IMR-90 (cell line): ENCODE results near the gene ATMIN. TPM values are rescaled to one million over a fixed set of nuclear protein-coding genes. Genes with fewer than 3 reads are reported as not detected.

Source experiments
- ATAC-seq: fragments of 200-7000 bp; cut with Tn5 transposase; 2 replicates; pipeline ENCODE4 v1.9.1; 2020; ENCODE audit warnings: low read depth, mild to moderate bottlenecking, moderate library complexity
- BruUV-seq: library from RNA; stranded (reverse); fragments of 400-500 nt; replicated peaks from 2 replicates; lab custom pipeline; 2021; lab: Mats Ljungman, UMichigan
- CTCF ChIA-PET: fragments of 300-600 bp; formaldehyde crosslinking; extraction: SDS; loops from one replicate; lab custom pipeline; 2021; ENCODE audit warnings: antibody characterized with exemption; lab: Yijun Ruan, JAX
- POLR2A ChIA-PET: fragments of 300-600 bp; sonication (Branson Sonifier 250); formaldehyde crosslinking; loops from one replicate; lab custom pipeline; 2022; ENCODE audit warnings: antibody characterized with exemption; ENCODE audit not compliant: unreplicated experiment; lab: Charles Lee
- DNase-seq: peaks from one replicate; pipeline ENCODE4 v3.0.0; 2013
- H2AFZ ChIP-seq: replicated peaks from 2 replicates; pipeline ENCODE3; 2013; ENCODE audit warnings: low read length, mild to moderate bottlenecking; ENCODE audit not compliant: poor library complexity
- H2AK5ac ChIP-seq: 2 replicates; pipeline ENCODE4 v1.6.1; 2013; ENCODE audit warnings: low read depth, low read length, inconsistent platforms
- H2AK9ac ChIP-seq: replicated peaks from 2 replicates; pipeline ENCODE3; 2013; ENCODE audit warnings: mild to moderate bottlenecking, low read depth, low read length, moderate library complexity; ENCODE audit not compliant: poor library complexity
- H2BK120ac ChIP-seq: 2 replicates; pipeline ENCODE4 v1.6.1; 2013; ENCODE audit warnings: low read depth, low read length, inconsistent platforms
- H2BK15ac ChIP-seq: 3 replicates; pipeline ENCODE4 v1.6.1; 2013; ENCODE audit warnings: low read depth, low read length, inconsistent platforms
- H2BK20ac ChIP-seq: 2 replicates; pipeline ENCODE4 v1.6.1; 2013; ENCODE audit warnings: low read depth, mild to moderate bottlenecking, inconsistent platforms, low read length, moderate library complexity
- H2BK5ac ChIP-seq: 2 replicates; pipeline ENCODE4 v1.6.1; 2013; ENCODE audit warnings: mild to moderate bottlenecking, low read depth, low read length, inconsistent platforms; ENCODE audit not compliant: poor library complexity, severe bottlenecking
- H3K14ac ChIP-seq: replicated peaks from 2 replicates; pipeline ENCODE4 v1.6.1; 2013; ENCODE audit warnings: low read depth, low read length, inconsistent platforms
- H3K18ac ChIP-seq: 2 replicates; pipeline ENCODE4 v1.6.1; 2013; ENCODE audit warnings: low read depth, low read length, control low read depth
- H3K23ac ChIP-seq: 2 replicates; pipeline ENCODE4 v1.6.1; 2013; ENCODE audit warnings: low read depth, low read length, inconsistent platforms
- H3K27ac ChIP-seq: 2 replicates; pipeline ENCODE4 v1.5.1; 2013; ENCODE audit warnings: mild to moderate bottlenecking, control low read depth, low read length; ENCODE audit not compliant: insufficient read depth
- H3K27me3 ChIP-seq: 2 replicates; pipeline ENCODE4 v1.6.1; 2013; ENCODE audit warnings: low read length; ENCODE audit not compliant: control insufficient read depth, insufficient read depth
- H3K36me3 ChIP-seq: 2 replicates; pipeline ENCODE4 v1.6.1; 2013; ENCODE audit warnings: low read length, mixed read lengths; ENCODE audit not compliant: control insufficient read depth, insufficient read depth
- H3K4ac ChIP-seq: 2 replicates; pipeline ENCODE4 v1.6.1; 2013; ENCODE audit warnings: low read depth, low read length, inconsistent platforms
- H3K4me1 ChIP-seq: 2 replicates; pipeline ENCODE4 v1.6.1; 2013; ENCODE audit warnings: low read length, mixed read lengths; ENCODE audit not compliant: control insufficient read depth, insufficient read depth
- H3K4me2 ChIP-seq: 2 replicates; pipeline ENCODE4 v1.6.1; 2013; ENCODE audit warnings: low read depth, mild to moderate bottlenecking, control low read depth, low read length, moderate library complexity
- H3K4me3 ChIP-seq: 2 replicates; pipeline ENCODE4 v1.5.1; 2013; ENCODE audit warnings: low read depth, mild to moderate bottlenecking, control low read depth, low read length, moderate library complexity; ENCODE audit not compliant: insufficient read depth
- H3K56ac ChIP-seq: 2 replicates; pipeline ENCODE4 v1.6.1; 2013; ENCODE audit warnings: low read length, inconsistent platforms; ENCODE audit not compliant: insufficient read depth; ENCODE audit errors: extremely low read depth
- H3K79me1 ChIP-seq, 2 experiments: 2 replicates each; pipeline ENCODE4 v1.6.1; 2013; ENCODE audit warnings: low read length in 2 of 2, inconsistent platforms in 1 of 2, low read depth in 1 of 2
- H3K9ac ChIP-seq: 2 replicates; pipeline ENCODE4 v1.6.1; 2013; ENCODE audit warnings: low read depth, low read length, control low read depth
- H3K9me1 ChIP-seq: 2 replicates; pipeline ENCODE4 v1.6.1; 2013; ENCODE audit warnings: low read length, inconsistent platforms; ENCODE audit not compliant: insufficient read depth
- H3K9me3 ChIP-seq: 2 replicates; pipeline ENCODE4 v1.6.1; 2013; ENCODE audit warnings: low read length; ENCODE audit not compliant: control insufficient read depth, insufficient read depth
- H4K20me1 ChIP-seq: 2 replicates; pipeline ENCODE4 v1.6.1; 2013; ENCODE audit warnings: low read length, inconsistent platforms; ENCODE audit not compliant: insufficient read depth
- H4K5ac ChIP-seq: 2 replicates; pipeline ENCODE4 v1.6.1; 2013; ENCODE audit warnings: mild to moderate bottlenecking, low read depth, low read length, control low read depth
- H4K8ac ChIP-seq, 2 experiments: 2 replicates each; pipeline ENCODE4 v1.6.1; 2013; ENCODE audit warnings: low read depth in 2 of 2, low read length in 2 of 2, control low read depth in 1 of 2, inconsistent platforms in 1 of 2
- H4K91ac ChIP-seq: 2 replicates; pipeline ENCODE4 v1.6.1; 2013; ENCODE audit warnings: low read depth, low read length, inconsistent platforms; ENCODE audit not compliant: insufficient read depth
- BHLHE40 ChIP-seq: fragments of 150-350 bp; IDR thresholded peaks from 2 replicates; pipeline ENCODE4 v1.6.1; 2016; ENCODE audit warnings: mild to moderate bottlenecking, low read depth, low read length
- CEBPB ChIP-seq: IDR thresholded peaks from 2 replicates; pipeline ENCODE4 v1.6.1; 2012; ENCODE audit warnings: low read depth, low read length, improper control_type of control experiment
- CHD1 ChIP-seq: IDR thresholded peaks from 2 replicates; pipeline ENCODE4 v1.6.1; 2012; ENCODE audit warnings: low read depth, low read length, improper control_type of control experiment
- CTCF ChIP-seq: conservative IDR thresholded peaks from 2 replicates; pipeline ENCODE4 v1.5.1; 2012; ENCODE audit warnings: mild to moderate bottlenecking, low read depth, low read length, improper control_type of control experiment
- ELK1 ChIP-seq: fragments of 150-350 bp; IDR thresholded peaks from 2 replicates; pipeline ENCODE4 v1.6.1; 2016; ENCODE audit warnings: low read depth, mild to moderate bottlenecking, low read length, moderate library complexity, borderline replicate concordance
- FOS ChIP-seq: fragments of 150-350 bp; IDR thresholded peaks from 2 replicates; pipeline ENCODE4 v1.6.1; 2016; ENCODE audit warnings: low read depth, low read length
- MAFK ChIP-seq: IDR thresholded peaks from 2 replicates; pipeline ENCODE4 v1.6.1; 2012; ENCODE audit warnings: low read depth, low read length, improper control_type of control experiment
- MAZ ChIP-seq: IDR thresholded peaks from 2 replicates; pipeline ENCODE4 v1.6.1; 2012; ENCODE audit warnings: low read depth, mild to moderate bottlenecking, low read length, improper control_type of control experiment, moderate library complexity, borderline replicate concordance
- MXI1 ChIP-seq: IDR thresholded peaks from 2 replicates; pipeline ENCODE4 v1.6.1; 2012; ENCODE audit warnings: low read depth, mild to moderate bottlenecking, low read length, moderate library complexity, borderline replicate concordance
- NFE2L2 ChIP-seq: fragments of 150-350 bp; IDR thresholded peaks from 2 replicates; pipeline ENCODE4 v1.6.1; 2016; ENCODE audit warnings: low read depth, mild to moderate bottlenecking, low read length
- POLR2A ChIP-seq: IDR thresholded peaks from 2 replicates; pipeline ENCODE4 v1.6.1; 2012; ENCODE audit warnings: mild to moderate bottlenecking, low read depth, low read length
- RAD21 ChIP-seq: IDR thresholded peaks from 2 replicates; pipeline ENCODE4 v1.6.1; 2012; ENCODE audit warnings: low read length, improper control_type of control experiment
- RCOR1 ChIP-seq: IDR thresholded peaks from 2 replicates; pipeline ENCODE4 v1.6.1; 2012; ENCODE audit warnings: mild to moderate bottlenecking, low read length, improper control_type of control experiment; ENCODE audit not compliant: insufficient replicate concordance
- SMC3 ChIP-seq: fragments of 150-350 bp; IDR thresholded peaks from 2 replicates; pipeline ENCODE4 v1.6.1; 2016; ENCODE audit warnings: low read depth, mild to moderate bottlenecking, antibody characterized with exemption, low read length, moderate library complexity
- USF2 ChIP-seq: fragments of 150-350 bp; IDR thresholded peaks from 2 replicates; pipeline ENCODE4 v1.6.1; 2017; ENCODE audit warnings: mild to moderate bottlenecking, antibody characterized with exemption, low read length, low read depth
- WGBS, 2 experiments: methylation state at CpG; one replicate each; pipeline versions ENCODE4 v1.1.5 to v1.1.7; 2013; ENCODE audit warnings: missing lambda C conversion rate in 2 of 2; ENCODE audit not compliant: insufficient read length in 1 of 2; ENCODE audit errors: extremely low coverage in 2 of 2; 5-methylcytosine and 5-hydroxymethylcytosine counted together
- dilution Hi-C: fragments of 300-500 bp; cut with HindIII; formaldehyde crosslinking; loops from one replicate; pipeline ENCODE4 v1.14.3; 2018; ENCODE audit warnings: low sequenced_read_pairs; ENCODE audit not compliant: unreplicated experiment
- in situ Hi-C: fragments of 300-500 bp; cut with MboI; formaldehyde crosslinking; loops from 3 replicates; pipeline ENCODE4 v1.14.3; 2019; ENCODE audit warnings: low sequenced_read_pairs, inconsistent platforms, mixed read lengths
- intact Hi-C: fragments of 100-400 bp; cut with micrococcal nuclease; formaldehyde crosslinking; loops from 2 replicates; pipeline ENCODE4 v1.10.0; 2022
- polyA plus RNA-seq, 3 experiments: library from polyadenylated mRNA; depleted of rRNA; stranded (reverse); fragments of >200 nt; gene quantifications; 2 replicates each; pipeline ENCODE4 v1.2.3, GENCODE V29; 2012; ENCODE audit warnings: low replicate concordance in 1 of 3
- total RNA-seq: library from RNA; depleted of rRNA; stranded (reverse); fragments of >200 nt; gene quantifications from 2 replicates; pipeline ENCODE4 v1.2.3, GENCODE V29; 2012

The ATMIN gene
- total and polyA plus RNA-seq, 2 of the 4 experiments (the other 2 are of a cell fraction), result 15.8 to 45.9 TPM

GRCh38 chr16:81066681-81067080, 31.0 kb downstream of the ATMIN start:
- no peak overlapping the region for H2BK20ac ChIP-seq
- H3K4me3 ChIP-seq, result no peak overlapping the region
- no peak overlapping the region for H3K4ac ChIP-seq
- TF ChIP-seq NFE2L2, result no peak
- TF ChIP-seq CHD1, result no peak
- no peak for TF ChIP-seq MAFK
- no peak for TF ChIP-seq MAZ
- no peak for TF ChIP-seq ELK1
- no peak for TF ChIP-seq RCOR1
- no peak for TF ChIP-seq CTCF
- no peak for TF ChIP-seq CEBPB
- no peak for TF ChIP-seq FOS
- TF ChIP-seq SMC3, result no peak
- no peak for TF ChIP-seq BHLHE40
- TF ChIP-seq USF2, result no peak
- TF ChIP-seq POLR2A, result no peak
- TF ChIP-seq RAD21, result no peak
- no peak for TF ChIP-seq MXI1
- no TSS peak for BruUV-seq
- no peak overlapping the region for H2AFZ ChIP-seq
- no peaks in the 10 kb centered on the region for H3K36me3 ChIP-seq
- no peak overlapping the region for H3K14ac ChIP-seq
- H2BK5ac ChIP-seq, result no peak overlapping the region
- no peak overlapping the region for H4K91ac ChIP-seq
- dilution Hi-C loops (no loop called here), intact Hi-C loops (no loop called here), in situ Hi-C loops (no loop called here)
- no peaks in the 10 kb centered on the region for H3K27me3 ChIP-seq
- H3K4me1 ChIP-seq, result no peaks in the 10 kb centered on the region
- H2AK9ac ChIP-seq, result no peak overlapping the region
- no peaks in the 10 kb centered on the region for H3K79me1 ChIP-seq
- H2AK5ac ChIP-seq, result no peak overlapping the region
- no peak overlapping the region for H4K8ac ChIP-seq
- no peak overlapping the region for H2BK120ac ChIP-seq
- no peak overlapping the region for H3K27ac ChIP-seq
- WGBS, 2 experiments, result no CpG with 5 or more reads among the region's 4 CpGs
- no peak overlapping the region for H3K23ac ChIP-seq
- no peak overlapping the region for H3K4me2 ChIP-seq
- no peak overlapping the region for H4K5ac ChIP-seq
- ChIA-PET POLR2A (interaction anchor here (1.2 kb wide), 1 partner anchor 10 kb away, joined by 3 read pairs; the partner anchor contains the start of gene C16orf46), CTCF (no interaction called here)
- no peak overlapping the region for H3K56ac ChIP-seq
- H3K9me1 ChIP-seq, result 0 out of 2 replicates have a peak, but pooled peaks cover under 1% of the 10 kb centered on the region
- no peaks in the 10 kb centered on the region for H4K20me1 ChIP-seq
- H3K9ac ChIP-seq, result no peak overlapping the region
- ATAC-seq, result no peak
- H2BK15ac ChIP-seq, result no peak overlapping the region
- H3K9me3 ChIP-seq, result no peaks in the 10 kb centered on the region
- no peak overlapping the region for H3K18ac ChIP-seq
- DNase-seq, result no peak
